ENCODE data around the gene NUDCD3. TPM values are rescaled to one million over a fixed set of nuclear protein-coding genes. Genes with fewer than 3 reads are reported as not detected.

NUDCD3 gene
- total RNA-seq, 6 experiments from 2014 or later = 24.4 to 47.1 (median 42.5) TPM

DNA sequence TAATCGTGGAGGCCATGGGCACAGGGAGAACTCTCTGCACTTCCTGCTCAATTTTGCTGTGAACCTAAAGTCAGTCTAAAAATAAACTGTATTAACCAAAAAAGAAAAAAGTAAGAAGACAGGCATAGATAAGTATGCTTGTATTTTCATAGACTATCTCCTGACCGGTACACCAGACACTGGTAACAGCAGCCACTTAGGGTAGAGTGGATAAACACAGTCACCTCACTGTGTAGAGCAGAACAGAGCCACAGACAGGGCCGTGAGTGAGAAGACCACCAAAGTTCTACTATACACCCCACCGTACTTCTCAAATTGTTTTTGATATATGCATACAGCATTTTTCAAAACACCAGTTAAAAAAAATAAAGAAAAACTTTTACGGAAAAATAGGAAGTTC is 25.0 kb downstream of the NUDCD3 start:
- no peak for DNase-seq
- WGBS (ENCODE audit: insufficient coverage, low coverage, low lambda C conversion rate, missing lambda C conversion rate) = 71% methylated on average over 5 of the region's 5 CpGs
- Histone ChIP-seq H3K9me3 (no peaks in the 10 kb centered on the region), H3K4me1 (peaks cover 0 to 36% (median 7%) of the 10 kb centered on the region in 4 donors), H3K4me3 (no peak overlapping the region), H3K36me3 (peaks cover 0 to 13% (median 0%) of the 10 kb centered on the region in 4 donors), H3K27ac (no peak overlapping the region), H3K27me3 (no peaks in the 10 kb centered on the region)
- TF ChIP-seq, protein P1, sequence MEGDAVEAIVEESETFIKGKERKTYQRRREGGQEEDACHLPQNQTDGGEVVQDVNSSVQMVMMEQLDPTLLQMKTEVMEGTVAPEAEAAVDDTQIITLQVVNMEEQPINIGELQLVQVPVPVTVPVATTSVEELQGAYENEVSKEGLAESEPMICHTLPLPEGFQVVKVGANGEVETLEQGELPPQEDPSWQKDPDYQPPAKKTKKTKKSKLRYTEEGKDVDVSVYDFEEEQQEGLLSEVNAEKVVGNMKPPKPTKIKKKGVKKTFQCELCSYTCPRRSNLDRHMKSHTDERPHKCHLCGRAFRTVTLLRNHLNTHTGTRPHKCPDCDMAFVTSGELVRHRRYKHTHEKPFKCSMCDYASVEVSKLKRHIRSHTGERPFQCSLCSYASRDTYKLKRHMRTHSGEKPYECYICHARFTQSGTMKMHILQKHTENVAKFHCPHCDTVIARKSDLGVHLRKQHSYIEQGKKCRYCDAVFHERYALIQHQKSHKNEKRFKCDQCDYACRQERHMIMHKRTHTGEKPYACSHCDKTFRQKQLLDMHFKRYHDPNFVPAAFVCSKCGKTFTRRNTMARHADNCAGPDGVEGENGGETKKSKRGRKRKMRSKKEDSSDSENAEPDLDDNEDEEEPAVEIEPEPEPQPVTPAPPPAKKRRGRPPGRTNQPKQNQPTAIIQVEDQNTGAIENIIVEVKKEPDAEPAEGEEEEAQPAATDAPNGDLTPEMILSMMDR (IDR thresholded peaks at IDR 0.05) = no peak
- TF ChIP-seq POLR2A (IDR thresholded peaks at IDR 0.05) = no peak
- intact Hi-C loops (cut with DNase I) = no loop called here
- ATAC-seq = no peak

DNA sequence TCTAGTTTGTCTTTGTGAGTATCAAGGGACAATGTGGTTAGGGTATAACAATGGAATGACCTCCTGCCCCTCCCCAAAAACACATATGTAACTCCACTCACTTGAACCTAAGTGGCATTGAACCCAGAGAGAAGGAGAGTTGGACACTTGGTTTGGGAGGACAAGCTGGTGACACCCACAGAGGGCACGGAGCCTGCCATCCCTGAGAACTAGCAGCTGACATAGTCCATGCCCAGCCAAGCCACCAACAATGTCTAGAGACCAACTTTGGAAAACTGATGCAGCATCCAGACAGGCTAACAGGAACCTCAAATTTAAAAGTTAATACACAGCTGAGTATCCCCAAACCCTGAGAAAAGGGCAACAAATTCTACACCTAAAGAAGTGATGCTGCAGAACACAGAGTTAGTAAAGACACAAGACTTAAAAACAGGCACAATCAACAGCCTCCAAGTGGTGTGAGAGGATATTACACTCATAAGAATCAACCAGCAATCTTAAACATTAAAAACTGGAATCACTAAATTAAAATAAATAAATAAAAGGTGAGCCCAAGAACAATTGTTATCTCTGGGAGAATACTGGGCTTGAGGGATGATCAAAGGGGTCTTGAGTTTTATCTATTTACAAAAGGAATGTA is 27.2 kb downstream of the NUDCD3 start:
- no CpG with 5 or more reads among the region's 1 CpG for WGBS (ENCODE audit: insufficient coverage, low coverage, low lambda C conversion rate, missing lambda C conversion rate)
- no peak for DNase-seq
- no peak for TF ChIP-seq POLR2A (IDR thresholded peaks at IDR 0.05)
- TF ChIP-seq, protein P1 (IDR thresholded peaks at IDR 0.05) = peak in 3 of 4 donors; percentile 12 to 13 (median 12)
- Histone ChIP-seq H3K36me3 (peaks cover 0 to 13% (median 0%) of the 10 kb centered on the region in 4 donors), H3K4me3 (no peak overlapping the region), H3K27me3 (no peaks in the 10 kb centered on the region), H3K9me3 (no peaks in the 10 kb centered on the region), H3K4me1 (peaks cover 0 to 14% (median 0%) of the 10 kb centered on the region in 4 donors), H3K27ac (no peak overlapping the region)
- ATAC-seq = no peak
- intact Hi-C loops (cut with DNase I) = no loop called here

DNA sequence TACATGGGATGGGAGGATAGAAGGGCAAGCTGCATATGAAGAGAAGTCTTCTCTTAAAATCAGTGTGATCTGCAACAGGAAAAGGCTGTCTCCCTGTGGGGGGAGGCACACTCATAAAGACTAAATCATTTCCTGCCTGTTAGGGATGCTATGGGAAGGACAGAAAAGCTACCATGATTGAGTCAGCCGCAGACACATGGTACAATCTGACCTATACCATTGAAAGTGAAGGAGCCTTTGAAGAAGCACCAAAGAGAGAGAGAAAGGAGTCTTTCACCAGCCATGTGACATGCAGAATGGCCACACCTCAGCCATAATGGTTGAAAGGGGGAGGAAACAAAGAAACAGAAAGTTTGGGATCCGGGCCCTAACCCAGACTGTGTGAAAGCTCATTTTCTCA is 29.1 kb downstream of the NUDCD3 start:
- DNase-seq = no peak
- Histone ChIP-seq H3K4me1 (no peaks in the 10 kb centered on the region), H3K27me3 (no peaks in the 10 kb centered on the region), H3K9me3 (no peaks in the 10 kb centered on the region), H3K36me3 (peaks cover 0 to 4% (median 0%) of the 10 kb centered on the region in 4 donors), H3K27ac (no peak overlapping the region), H3K4me3 (no peak overlapping the region)
- WGBS (ENCODE audit: insufficient coverage, low coverage, low lambda C conversion rate, missing lambda C conversion rate) = 68% methylated on average over 2 of the region's 2 CpGs
- ATAC-seq = peak in 1 of 4 donors; percentile 36
- TF ChIP-seq, protein P1 (IDR thresholded peaks at IDR 0.05) = no peak
- TF ChIP-seq POLR2A (IDR thresholded peaks at IDR 0.05) = no peak
- intact Hi-C loops (cut with DNase I) = no loop called here

DNA sequence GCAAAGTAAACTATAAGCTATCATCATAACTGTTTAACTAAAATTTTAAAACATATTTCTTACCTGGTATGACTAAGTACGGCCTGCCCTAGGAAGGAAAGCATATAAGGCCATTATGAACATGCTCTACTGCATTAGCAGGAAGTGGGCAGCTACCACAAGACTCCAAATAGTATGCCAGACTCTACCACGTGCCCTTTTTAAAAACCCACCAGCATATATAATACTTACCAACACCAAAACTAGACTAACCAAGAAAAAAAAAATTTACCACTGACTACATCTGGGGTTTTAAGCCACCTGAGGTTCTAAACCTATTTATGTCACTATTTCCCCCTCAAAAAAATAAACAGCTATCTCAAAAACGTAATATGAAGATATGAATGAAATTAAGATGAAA is 30.1 kb downstream of the NUDCD3 start:
- Histone ChIP-seq H3K27me3 (no peaks in the 10 kb centered on the region), H3K27ac (no peak overlapping the region), H3K4me3 (no peak overlapping the region), H3K9me3 (no peaks in the 10 kb centered on the region), H3K36me3 (no peaks in the 10 kb centered on the region), H3K4me1 (no peaks in the 10 kb centered on the region)
- ATAC-seq = peak; percentile 25 to 53 (median 40)
- no peak for DNase-seq
- TF ChIP-seq POLR2A (IDR thresholded peaks at IDR 0.05) = no peak
- TF ChIP-seq, protein P1 (IDR thresholded peaks at IDR 0.05) = no peak
- 49% methylated on average over 3 of the region's 3 CpGs for WGBS (ENCODE audit: insufficient coverage, low coverage, low lambda C conversion rate, missing lambda C conversion rate)
- intact Hi-C loops (cut with DNase I) = no loop called here
